T-helper 2 cell treated with Interferon-gamma antibody and Interleukin-4, amounts not matched to agents 100 ng/mL and 5 ng/mL, for 36 hours (primary cell): ENCODE measurements around the gene OPRM1. TPM values are rescaled to one million over a fixed set of nuclear protein-coding genes. Genes with fewer than 3 reads are reported as not detected.
"Not testable (repeated sequence)": the region's sequence is repeated elsewhere in the genome, so short reads cannot be mapped to it uniquely, and the experiment has no call there.

Experiments used
- intact Hi-C: fragments of 100-400 bp; cut with micrococcal nuclease; formaldehyde crosslinking; loops from one replicate; pipeline ENCODE4 v1.15.1; 2023
- total RNA-seq: library from RNA; stranded (reverse); gene quantifications from 2 replicates; pipeline ENCODE4 v1.2.3, GENCODE V29; 2022

Gene OPRM1
- total RNA-seq, 1 donor from 2014 or later = not detected

- intact Hi-C loops = no loop called here
Measured at GRCh38 chr6:154140743-154141142, 101.7 kb downstream of the OPRM1 start.

DNA sequence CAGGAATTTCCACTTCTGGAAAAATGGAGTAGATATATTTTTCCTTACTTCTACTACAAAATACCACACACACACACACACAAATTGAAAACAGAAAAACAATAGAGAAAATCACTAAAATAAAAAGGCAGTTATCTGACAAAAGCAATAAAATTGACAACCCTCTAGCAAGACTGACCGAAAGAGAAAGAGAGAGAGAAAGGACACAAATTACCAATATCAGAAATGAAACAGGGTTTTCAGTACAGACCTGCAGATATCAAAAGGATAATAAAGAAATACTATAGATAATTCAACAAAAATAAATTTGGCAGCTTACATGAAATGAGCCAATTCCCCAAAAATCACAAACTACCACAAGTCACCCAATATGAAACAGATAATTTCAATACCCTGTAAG is 104.7 kb downstream of the OPRM1 start:
- intact Hi-C loops = no loop called here

DNA sequence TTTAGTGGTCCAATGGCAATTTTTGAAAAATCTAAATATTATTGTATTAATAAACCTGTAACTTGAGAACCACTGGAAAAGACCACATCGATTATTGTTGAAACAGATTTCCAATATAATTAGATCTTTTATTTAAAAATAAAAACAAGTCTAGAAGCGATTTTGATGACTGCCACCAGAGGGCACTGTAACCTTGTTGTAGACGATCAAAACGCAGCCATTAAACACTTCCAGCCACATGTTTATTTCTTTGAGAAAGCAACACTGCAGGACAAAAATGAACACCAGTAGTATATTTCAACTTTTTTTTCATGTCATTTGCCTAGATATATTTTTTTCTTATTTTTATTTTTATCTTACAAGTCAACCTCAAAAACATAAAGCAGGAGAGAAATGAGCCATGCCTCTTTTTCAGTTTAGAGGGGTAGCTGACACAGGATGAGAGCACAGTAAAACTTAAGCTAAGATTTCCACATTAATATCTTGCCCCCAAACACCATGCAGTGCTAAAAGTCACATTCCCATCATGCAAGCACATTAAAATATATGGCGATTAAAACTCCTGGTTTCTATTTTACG is 115.4 kb downstream of the OPRM1 start:
- intact Hi-C loops = loop anchor here (1.0 to 10.0 kb wide), 3 partner anchors 123 to 520 kb away; no protein-coding TSS in a partner anchor

DNA sequence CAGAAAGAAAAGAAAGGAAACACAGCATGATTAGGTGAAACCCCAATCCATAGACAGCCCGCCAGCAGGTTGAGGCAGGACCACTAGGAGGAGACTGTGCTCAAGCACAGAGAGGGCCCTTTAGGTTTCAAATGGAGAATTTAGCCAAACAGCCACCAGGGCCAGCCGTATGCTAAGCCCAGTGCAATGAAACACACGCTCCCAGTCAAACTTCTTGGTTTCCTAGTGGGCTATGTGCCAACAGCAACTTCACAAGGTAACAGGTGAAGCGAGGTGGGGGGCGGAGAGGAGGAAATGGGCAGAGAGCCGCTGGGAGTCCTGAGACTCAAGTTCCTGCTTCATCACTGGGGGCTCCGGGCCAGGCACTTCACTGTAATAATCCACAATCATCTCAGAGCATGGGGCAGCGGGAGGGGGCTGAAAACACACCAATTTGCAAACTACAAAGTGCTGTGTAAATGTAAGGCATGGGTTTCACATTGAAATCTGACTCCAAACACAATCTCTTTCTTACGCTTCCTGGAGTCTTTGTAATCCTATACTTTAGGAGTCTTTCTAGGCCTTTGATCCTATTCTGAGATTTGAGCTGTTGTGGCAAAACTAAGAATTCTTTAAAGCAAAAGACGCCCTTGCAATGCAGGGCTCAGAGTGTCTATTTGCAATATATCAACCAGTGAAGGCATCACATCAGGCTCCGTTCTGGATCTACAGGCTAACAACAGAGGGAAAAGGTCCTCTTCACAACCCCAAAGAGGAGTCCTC is 117.3 kb downstream of the OPRM1 start:
- intact Hi-C loops = loop anchor here (1.0 to 10.0 kb wide), 3 partner anchors 76 to 348 kb away; no protein-coding TSS in a partner anchor

DNA sequence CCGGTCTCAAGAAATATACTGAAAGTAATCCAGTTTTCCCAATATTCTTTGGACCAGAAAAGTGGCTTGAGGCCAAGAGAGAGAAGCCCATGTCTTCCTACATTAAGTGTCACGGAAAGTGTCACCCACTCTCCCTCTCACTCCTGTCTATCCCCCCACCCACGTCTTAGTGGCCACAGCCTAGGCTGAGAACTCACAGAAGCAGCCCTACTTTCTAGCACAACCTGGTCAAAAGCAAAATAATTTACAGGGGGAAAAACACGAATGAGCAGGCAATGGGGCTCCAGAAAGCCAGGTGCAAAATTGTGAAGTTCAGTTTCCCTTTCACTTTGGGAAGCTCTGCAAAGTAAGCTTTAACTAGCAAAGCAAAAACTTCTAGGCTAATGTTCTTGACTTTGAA is 118.0 kb downstream of the OPRM1 start:
- intact Hi-C loops = loop anchor here (5.0 to 10.0 kb wide), 2 partner anchors 75 to 348 kb away; no protein-coding TSS in a partner anchor

- intact Hi-C loops = loop anchor here (5.0 to 10.0 kb wide), 2 partner anchors 75 to 347 kb away; no protein-coding TSS in a partner anchor
Measured at GRCh38 chr6:154157706-154158105, 118.7 kb downstream of the OPRM1 start.

GRCh38 chr6:154159126-154159525 is 120.1 kb downstream of the OPRM1 start:
- intact Hi-C loops = loop anchor here (5.0 to 10.0 kb wide), 2 partner anchors 73 to 346 kb away; no protein-coding TSS in a partner anchor

GRCh38 chr6:154161689-154162088 is 122.6 kb downstream of the OPRM1 start:
- intact Hi-C loops = no loop called here

DNA sequence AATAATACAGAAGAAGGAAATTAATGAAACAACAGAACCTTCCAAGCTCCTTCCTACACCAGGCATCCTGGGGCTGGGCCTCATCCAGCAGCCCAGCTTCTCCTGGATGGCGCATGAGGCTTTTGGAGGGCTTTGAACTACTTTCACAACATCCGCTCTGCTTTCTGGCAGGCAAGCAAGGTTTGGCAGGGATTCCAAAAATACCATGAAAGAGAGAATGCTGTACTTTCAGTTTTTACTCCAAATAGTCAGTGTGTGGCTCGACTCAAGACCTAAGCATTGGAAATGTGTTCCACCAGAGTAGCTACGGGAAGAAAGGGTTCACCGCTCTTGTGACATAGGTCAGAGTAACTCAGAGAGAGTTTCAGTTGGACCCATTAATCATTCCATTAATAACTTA is 125.4 kb downstream of the OPRM1 start:
- intact Hi-C loops = no loop called here

DNA sequence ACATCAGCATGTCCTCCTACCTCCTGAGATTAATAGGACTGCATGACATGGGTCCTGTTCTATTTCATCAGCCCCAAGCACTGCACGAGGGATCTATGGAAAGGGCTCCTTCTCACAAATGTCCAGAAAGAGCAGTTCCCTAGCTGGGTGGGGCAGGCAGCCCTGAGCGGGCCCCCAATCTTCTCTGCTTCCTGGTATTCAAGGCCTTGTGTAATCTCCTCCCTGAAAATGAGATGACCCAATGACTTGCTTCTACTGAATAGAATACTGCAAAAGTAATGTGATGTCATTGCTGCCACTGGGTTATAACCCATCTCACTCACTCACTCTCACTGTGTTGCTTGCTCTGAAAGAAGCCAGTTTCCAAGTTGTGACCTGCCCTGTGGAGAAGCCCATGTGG is 126.4 kb downstream of the OPRM1 start:
- intact Hi-C loops = no loop called here

- intact Hi-C loops = no loop called here
Measured at GRCh38 chr6:154166140-154166539, 127.1 kb downstream of the OPRM1 start.

DNA sequence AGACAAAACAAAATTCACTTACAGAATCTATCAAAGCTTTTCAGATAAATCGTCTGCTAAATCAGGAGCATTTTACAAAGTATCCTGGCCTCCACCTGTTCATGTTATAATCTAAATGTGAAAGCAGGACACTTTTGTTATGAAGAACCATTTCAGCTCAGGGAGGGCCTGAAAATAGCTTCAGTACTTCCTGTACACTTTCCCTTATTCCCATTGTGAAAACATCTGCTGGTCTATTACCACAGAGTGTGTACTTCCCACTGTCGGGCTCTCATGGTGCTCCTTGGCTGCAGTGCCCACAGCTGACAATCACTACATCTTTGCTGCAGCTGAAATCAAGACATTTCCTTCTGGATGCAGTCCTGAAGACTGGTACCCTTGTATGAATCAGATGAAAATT is 128.1 kb downstream of the OPRM1 start:
- intact Hi-C loops = no loop called here

DNA sequence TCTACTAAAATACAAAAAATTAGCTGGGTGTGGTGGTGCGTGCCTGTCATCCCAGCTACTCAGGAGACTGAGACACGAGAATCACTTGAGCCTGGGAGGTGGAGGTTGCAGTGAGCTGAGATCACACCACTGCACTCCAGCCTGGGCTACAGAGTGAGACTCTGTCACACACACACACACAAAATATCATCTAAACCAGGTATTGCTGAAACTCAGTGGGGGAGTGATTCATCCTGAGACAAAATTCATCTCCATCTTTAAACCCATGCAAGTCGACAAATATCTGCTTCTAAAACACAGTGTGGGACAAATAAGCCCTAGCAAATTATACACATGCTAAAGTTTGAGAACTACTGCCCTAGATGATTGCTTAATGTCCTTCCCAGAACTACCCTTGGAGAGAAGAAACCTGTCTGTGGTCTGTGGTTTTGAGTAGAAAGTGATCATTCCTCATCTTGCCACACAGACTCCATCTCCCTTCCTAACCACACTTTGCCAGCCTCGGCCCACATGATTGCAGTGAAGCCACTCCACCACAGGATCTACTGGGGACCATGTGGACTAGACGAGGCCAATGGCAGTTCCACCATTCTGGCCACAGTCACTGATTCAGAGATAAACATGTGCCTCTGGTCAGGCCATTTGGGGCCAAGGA is 130.3 kb downstream of the OPRM1 start:
- intact Hi-C loops = no loop called here

DNA sequence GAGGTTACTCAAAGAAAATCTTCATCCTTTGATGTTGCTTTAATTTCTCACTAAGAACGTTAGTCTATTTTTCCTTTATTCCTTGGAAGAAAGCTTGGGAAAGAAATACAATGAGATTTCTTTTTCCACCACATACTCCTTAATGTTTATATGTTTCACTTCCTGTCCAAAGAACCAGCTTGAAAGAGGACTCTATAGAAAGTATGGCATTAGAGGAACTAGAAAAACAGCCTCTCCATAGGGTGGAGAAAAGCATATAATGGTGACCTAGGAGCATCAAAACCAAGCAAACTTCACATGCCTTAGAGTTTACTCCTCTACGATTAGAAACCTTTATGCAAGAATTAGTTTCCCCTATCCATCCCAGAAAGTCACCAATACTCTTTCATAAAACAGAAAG is 131.1 kb downstream of the OPRM1 start:
- intact Hi-C loops = no loop called here

GRCh38 chr6:154172393-154172792 is 133.4 kb downstream of the OPRM1 start:
- intact Hi-C loops = not testable (repeated sequence)

DNA sequence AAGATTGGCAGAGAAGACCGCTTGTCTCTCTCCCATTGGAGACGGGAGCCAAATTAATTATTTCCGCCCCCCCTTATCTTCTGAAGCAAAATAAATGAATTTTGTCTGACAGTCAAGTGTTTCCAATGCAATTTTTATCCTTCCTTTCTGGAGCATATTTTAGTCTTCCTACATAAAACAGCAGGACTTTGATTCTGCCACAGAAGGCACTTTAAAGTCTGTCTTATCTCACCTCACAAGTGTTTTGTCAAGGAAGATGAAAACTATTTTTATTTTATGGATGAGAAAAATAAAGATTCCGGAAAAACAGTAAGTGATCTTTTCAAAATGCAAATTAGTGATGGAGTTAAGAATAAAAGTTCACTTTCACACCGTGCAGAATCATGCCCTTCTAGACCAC is 140.4 kb downstream of the OPRM1 start:
- intact Hi-C loops = no loop called here

GRCh38 chr6:154187203-154187602 is 148.2 kb downstream of the OPRM1 start:
- intact Hi-C loops = no loop called here

DNA sequence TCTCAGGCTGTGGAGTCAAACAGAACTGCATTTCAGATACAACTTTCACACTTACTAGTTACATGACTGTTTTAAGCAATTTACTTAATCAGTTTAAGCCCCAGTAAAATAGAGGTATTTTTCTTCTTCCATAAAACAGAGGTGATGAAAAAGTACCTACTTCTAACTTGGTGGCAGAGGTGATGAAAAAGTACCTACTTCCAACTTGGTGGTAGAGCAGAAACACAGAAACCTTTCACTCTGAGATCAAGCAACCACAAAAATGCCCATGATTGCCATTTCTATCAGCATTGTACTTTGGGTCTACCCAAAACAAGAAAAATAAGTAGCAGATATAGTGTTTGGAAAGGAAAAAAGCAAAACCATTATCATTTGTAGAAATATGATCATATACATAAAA is 148.7 kb downstream of the OPRM1 start:
- intact Hi-C loops = no loop called here

DNA sequence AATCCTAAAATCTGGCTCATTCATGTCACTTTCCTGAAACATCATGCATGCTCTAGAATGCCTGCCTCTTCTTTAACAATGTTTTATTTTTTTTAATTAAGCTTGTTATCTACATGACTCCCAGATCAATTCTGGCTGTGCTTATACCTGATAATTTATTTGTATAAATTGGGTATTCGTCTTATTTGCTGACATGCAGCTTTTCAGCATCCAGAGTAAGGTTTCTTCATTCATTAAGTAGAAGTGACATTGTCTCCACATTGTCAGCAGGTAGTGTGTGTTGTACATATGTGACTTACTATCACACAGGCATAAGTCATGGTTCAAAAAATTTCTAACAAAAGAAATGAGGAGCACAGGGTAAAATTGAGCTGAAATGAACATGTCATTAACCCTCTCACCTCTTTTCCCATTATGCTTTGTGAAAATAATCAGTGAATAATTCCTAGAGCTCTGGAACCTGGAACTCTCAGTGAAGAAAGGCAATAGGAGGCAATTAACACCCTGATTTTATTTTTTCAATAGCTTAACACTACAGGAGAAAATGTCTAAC is 157.4 kb downstream of the OPRM1 start:
- intact Hi-C loops = no loop called here

- intact Hi-C loops = no loop called here
Measured at GRCh38 chr6:154197196-154197860, 158.3 kb downstream of the OPRM1 start.

DNA sequence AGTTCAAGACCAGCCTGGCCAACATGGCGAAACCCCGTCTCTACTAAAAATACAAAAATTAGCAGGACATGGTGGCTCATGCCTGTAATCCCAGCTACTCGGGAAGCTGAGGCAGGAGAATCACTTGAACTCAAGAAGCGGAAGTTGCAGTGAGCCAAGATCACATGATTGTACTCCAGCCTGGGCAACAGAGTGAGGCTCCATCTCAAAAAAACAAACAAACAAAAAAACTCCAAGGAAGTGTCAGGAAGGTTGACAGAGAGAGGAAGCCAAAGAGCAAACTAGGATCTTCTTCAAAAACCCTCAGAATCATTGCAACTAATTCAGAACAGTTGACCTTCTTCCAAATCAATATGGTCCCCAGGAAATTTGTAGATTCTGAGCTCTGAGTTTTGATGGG is 162.6 kb downstream of the OPRM1 start:
- intact Hi-C loops = not testable (repeated sequence)
